HG02588 (cell line): ENCODE results near the gene MMP20.
A peak's percentile ranks its signal among the peaks of the same experiment; 100 is the strongest.

Source experiments
- ATAC-seq: cut with Tn5 transposase; IDR thresholded peaks from one replicate; pipeline ENCODE4 v1.9.1; 2021; ENCODE audit warnings: mild to moderate bottlenecking, moderate library complexity; ENCODE audit not compliant: unreplicated experiment

Gene MMP20

GRCh38 chr11:102623998-102624397 is 1.1 kb downstream of the MMP20 start:
- no peak for ATAC-seq

DNA sequence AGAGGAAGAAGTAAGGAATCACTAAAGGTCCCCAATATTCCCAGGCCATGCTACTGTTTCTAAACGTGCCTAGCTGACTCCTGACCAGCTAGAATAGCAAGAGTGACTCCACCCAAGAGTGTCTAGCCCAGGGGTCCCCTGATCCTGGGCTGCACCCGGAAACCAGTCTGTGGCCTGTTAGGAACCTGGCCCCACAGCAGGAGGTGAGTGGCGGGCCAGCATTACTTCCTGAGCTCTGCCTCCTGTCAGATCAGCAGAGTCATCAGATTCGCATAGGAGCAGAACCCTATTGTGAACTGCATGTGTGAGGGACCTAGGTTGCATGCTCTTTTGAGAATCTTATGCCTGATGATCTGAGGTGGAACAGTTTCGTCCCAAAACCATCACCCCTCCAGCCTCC is 2.0 kb downstream of the MMP20 start:
- no peak for ATAC-seq

GRCh38 chr11:102622258-102622657 is 2.9 kb downstream of the MMP20 start:
- no peak for ATAC-seq

GRCh38 chr11:102620818-102621561 is 4.1 kb downstream of the MMP20 start:
- no peak for ATAC-seq

GRCh38 chr11:102620179-102620578 is 5.0 kb downstream of the MMP20 start:
- ATAC-seq, result no peak

GRCh38 chr11:102617466-102618008 is 7.6 kb downstream of the MMP20 start:
- ATAC-seq, result no peak

DNA sequence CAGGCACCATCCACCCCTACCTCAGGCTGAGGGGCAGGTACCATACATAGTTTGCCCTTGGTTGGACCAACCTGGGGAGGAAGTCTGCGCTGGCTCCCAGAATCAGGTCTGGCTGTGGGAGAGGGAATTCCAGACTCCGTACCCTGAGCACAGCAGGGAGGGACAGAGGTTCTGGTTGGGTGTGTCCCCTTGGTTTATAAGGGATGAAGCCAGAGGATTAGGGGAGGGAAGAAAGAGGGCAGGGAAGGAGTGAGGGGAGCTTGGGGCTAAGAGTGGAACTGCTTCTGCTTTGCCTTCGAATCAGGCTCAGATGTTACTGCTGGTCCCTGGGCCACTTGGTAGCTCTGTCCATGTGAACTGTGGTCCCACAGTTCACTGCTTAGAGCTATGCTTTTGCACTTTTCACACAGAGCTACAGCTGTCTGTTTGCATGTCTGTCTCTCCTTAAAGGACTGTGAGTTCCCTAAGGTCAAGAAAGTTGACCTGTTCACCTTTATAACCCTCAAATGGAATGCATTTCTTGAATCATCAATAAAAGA is 9.2 kb downstream of the MMP20 start:
- ATAC-seq, result no peak

DNA sequence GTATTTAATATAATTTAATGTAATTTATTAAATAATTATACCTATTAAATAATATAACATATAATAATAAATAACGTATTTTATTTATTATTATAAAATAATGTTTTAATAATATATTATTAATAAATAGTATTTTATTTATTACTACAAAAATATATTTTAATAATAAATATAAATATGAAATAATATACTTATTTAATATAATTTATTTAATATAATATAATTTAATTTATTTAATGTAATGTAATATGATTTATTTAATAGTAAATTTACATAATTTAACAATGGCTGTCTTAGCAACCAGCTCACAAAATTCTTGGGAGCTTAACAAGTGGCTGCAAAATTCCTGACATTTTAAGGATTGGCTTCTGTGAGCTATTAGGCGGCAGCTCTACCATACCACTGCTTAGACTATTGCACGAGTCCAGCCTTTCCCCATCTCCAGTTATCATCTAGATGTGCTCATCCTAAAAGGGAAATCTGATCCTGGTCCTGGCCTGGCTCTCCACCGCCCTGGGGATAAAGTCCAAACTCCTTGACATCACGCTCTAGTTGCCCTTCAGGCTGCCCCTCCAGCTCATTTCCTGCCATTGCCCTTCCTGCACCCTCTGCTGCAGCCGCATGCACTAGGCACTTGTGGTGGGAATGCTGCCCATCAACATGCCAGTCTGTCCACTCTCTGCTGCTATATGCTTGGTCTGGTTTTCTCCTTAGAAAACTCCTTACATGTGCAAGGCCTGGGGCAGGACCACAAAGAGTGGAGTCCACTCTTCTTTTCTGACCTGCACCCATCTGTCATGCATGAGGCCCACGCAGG is 9.8 kb downstream of the MMP20 start:
- no peak for ATAC-seq

GRCh38 chr11:102614485-102614884 is 10.6 kb downstream of the MMP20 start:
- no peak for ATAC-seq

- ATAC-seq, result no peak
Observed at GRCh38 chr11:102614031-102614430, 11.1 kb downstream of the MMP20 start.

- ATAC-seq, result no peak
Observed at GRCh38 chr11:102613450-102613849, 11.7 kb downstream of the MMP20 start.

DNA sequence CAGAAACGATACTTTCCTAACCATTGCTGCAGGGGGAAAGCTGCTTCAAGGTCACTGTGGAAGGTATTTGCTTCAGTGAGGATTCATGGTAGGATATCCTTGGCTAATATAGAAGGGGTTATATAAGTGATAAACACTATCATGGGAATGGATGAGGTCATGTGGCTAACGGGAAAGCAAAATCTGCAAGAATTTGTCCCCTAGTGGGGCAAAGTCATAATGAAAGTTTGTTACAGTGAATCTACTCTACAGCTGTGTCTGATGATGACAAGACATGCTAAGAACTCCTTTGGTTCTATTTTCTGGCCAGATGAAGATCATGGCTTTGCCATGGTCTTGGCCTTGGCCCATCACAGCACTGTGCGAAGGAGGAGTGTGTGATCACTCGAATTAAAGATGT is 13.8 kb downstream of the MMP20 start:
- peak; percentile 54 for ATAC-seq

DNA sequence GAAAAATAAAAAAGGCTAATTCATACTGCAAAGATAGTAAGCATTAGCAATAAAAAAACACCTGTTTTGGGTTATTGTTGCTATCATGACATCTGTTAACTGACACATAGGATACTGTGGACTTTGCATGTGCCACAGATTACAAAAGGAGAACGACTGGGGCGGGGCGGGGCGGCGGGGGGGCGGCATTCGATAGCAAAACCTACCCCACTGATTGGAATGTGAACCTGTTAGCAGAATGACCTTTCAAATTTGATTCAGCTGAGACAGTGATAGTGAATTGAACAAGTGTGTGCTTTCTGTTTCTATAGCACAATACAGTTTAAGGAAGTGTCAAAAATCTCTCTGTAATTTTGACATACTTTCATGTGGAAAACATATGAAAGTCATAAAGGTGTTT is 14.9 kb downstream of the MMP20 start:
- no peak for ATAC-seq

DNA sequence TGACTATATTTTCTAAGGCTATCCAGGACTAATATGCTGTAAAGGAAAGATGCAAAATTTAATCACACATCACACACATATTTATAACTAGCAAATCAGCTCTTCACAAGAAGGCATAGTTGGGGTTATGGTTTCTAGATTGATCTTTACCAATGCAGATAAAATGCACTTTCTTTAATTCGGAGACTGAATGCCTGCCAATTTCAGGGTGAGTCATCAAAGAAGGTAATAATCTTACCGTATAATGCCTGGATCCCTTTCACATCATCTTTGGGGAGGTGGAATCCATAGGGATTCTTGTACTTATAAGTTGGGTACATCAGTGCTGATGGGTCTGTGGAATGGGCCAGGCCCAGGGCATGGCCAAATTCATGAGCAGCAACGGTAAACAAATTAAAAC is 16.4 kb downstream of the MMP20 start:
- ATAC-seq, result no peak

DNA sequence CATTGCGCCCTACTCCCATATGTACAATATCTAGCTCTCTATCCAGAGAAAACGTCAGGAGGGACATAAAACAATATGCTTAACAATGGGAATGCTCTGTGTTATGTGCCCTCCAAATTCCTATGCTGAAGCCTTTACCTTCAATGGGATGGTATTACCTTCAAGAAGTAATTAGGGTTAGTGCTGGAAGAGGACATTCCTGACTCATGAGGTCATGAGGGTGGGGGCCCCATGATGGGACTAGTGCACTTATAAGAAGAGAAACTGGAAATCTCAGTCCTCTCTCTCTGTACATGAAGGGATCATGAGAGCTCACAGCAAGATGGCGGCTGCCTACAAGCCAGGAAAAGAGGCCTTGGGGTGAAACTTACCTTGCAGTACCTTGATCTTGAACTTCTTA is 20.3 kb downstream of the MMP20 start:
- no peak for ATAC-seq

DNA sequence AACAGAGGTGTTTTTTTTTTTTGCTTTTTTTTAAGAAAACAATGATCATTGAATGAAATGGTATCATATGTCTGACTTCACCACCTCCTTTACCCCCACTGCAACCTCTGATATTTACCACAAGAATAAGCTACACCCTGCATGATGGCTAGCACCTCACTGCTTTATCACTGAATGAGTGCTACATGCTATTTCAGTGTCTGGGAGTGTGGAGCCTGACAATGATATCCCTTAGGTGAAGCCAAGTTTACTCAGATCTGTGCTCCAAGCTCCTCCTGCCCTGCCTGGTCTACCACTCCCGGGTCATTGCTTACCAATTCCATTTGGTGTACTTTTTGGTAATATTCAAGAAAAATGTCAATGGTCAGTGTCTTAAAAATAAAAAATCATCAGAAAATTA is 21.1 kb downstream of the MMP20 start:
- ATAC-seq, result no peak

DNA sequence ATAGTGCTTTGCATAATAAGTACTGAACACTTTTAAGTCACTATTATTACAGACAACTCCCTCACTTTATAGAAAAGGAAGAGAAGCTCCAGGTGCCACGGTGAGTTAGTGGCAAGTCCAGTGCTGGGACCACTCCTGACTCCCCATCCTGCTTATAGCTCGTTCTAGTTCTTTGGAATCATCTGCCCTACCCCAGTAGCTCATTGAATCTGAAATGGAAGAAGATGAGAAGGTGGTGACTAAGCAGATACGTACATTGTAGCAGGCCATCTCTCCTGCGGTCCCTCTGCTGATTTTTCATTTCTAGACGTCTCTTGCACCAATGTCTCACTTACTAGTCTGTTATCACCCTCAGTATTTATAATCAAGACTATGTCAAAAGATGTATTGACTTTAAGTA is 21.6 kb downstream of the MMP20 start:
- no peak for ATAC-seq

GRCh38 chr11:102603091-102603490 is 22.0 kb downstream of the MMP20 start:
- no peak for ATAC-seq

DNA sequence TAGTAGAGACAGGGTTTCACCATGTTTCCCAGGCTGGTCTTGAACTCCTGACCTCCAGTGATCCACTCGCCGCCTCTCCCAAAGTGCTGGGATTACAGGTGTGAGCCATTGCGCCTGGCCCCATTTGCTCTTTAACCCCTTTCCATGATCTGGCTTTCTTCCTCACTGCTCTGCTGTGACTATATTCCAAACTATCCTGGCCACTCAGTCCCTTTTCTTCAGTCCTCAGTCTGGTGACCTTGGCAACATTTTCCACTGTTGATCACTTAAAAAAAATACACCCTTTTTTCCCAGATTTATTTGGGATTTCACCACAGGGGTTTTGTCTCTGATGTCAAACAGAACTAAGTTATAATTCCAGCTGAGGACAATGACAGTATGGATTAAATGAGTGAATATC is 24.5 kb downstream of the MMP20 start:
- ATAC-seq, result no peak

GRCh38 chr11:102599642-102600261 is 25.4 kb downstream of the MMP20 start:
- ATAC-seq, result peak; percentile 91

DNA sequence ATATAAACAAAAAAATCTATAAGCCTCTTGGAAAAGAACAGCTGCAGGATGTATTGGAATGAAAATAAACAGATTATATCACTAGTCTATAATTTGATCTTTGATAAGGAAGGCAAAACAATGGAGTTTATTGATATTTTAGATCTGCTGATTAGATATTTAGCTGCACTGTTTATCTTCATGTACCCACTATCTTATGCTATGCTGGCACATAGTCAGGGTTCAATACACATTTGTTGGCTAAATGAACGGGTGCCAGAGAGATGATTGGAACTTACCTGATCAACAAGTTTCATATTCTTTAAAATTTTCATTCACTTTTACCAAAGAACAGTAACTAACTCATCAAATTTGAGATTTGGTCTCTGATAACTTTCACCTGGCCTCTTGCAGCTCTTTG is 26.9 kb downstream of the MMP20 start:
- no peak for ATAC-seq
